GM12878 (cell line): ENCODE data around the gene NXN. TPM values are rescaled to one million over a fixed set of nuclear protein-coding genes. Genes with fewer than 3 reads are reported as not detected.

Source experiments
- ATAC-seq: fragments of 200-7000 bp; cut with Tn5 transposase; 3 replicates; pipeline ENCODE4 v1.9.1; 2020; ENCODE audit warnings: mild to moderate bottlenecking, moderate library complexity
- BruUV-seq: library from RNA; stranded (reverse); fragments of 400-500 nt; replicated peaks from 2 replicates; lab custom pipeline; 2021; lab: Mats Ljungman, UMichigan
- CTCF ChIA-PET: fragments of 300-600 bp; sonication (Branson Sonifier 250); formaldehyde crosslinking; extraction: SDS; loops from one replicate; lab custom pipeline; 2021; ENCODE audit warnings: inconsistent platforms; lab: Yijun Ruan, JAX
- POLR2A ChIA-PET: fragments of 350-600 bp; formaldehyde crosslinking; extraction: SDS; loops from one replicate; lab custom pipeline; 2021; ENCODE audit warnings: inconsistent platforms; lab: Charles Lee
- RAD21 ChIA-PET: fragments of 300-600 bp; sonication (Branson Sonifier 250); formaldehyde crosslinking; loops from one replicate; lab custom pipeline; 2023; ENCODE audit warnings: antibody characterized with exemption; ENCODE audit not compliant: unreplicated experiment; lab: Charles Lee
- SMC1A ChIA-PET: fragments of 300-600 bp; sonication (Branson Sonifier 250); formaldehyde crosslinking; loops from one replicate; lab custom pipeline; 2023; ENCODE audit not compliant: unreplicated experiment, uncharacterized antibody; lab: Charles Lee
- DNase-seq: peaks from one replicate; pipeline ENCODE4 v3.0.0-alpha.2; 2011; ENCODE audit warnings: low read depth, low spot score
- FAIRE-seq: peaks from 3 replicates; lab custom pipeline; 2011; peaks lifted over from hg19 to GRCh38; lab: Jason Lieb, UNC
- H2AFZ ChIP-seq: 2 replicates; pipeline ENCODE4 v1.6.0; 2011; ENCODE audit warnings: low read depth, low read length, control low read depth; ENCODE audit not compliant: control insufficient read depth
- H3K27ac ChIP-seq: 2 replicates; pipeline ENCODE4 v1.5.1; 2011; ENCODE audit warnings: control low read depth; ENCODE audit not compliant: control insufficient read depth, insufficient read depth
- H3K27me3 ChIP-seq, 2 experiments: replicated peaks in 1 of 2; 2 replicates each; pipeline versions ENCODE4 v1.6.0 to v1.6.1; 2011; ENCODE audit warnings: low read length in 1 of 2; ENCODE audit not compliant: control insufficient read depth in 2 of 2, insufficient read depth in 2 of 2
- H3K36me3 ChIP-seq, 2 experiments: 2 replicates each; pipeline ENCODE4 v1.5.1; 2011; ENCODE audit warnings: low read length in 1 of 2; ENCODE audit not compliant: control insufficient read depth in 2 of 2, insufficient read depth in 2 of 2
- H3K4me1 ChIP-seq: 2 replicates; pipeline ENCODE4 v1.6.1; 2011; ENCODE audit warnings: mild to moderate bottlenecking, low read length, moderate library complexity, mixed read lengths; ENCODE audit not compliant: control insufficient read depth, insufficient read depth
- H3K4me2 ChIP-seq: 2 replicates; pipeline ENCODE4 v1.6.0; 2011; ENCODE audit warnings: control low read depth; ENCODE audit not compliant: control insufficient read depth, insufficient read depth
- H3K4me3 ChIP-seq: fragments of 200-600 bp; sonication (generic); 2 replicates; pipeline ENCODE4 v1.5.1; 2016
- H3K79me2 ChIP-seq: 2 replicates; pipeline ENCODE4 v1.6.0; 2011; ENCODE audit warnings: low read length; ENCODE audit not compliant: control insufficient read depth, insufficient read depth
- H3K9ac ChIP-seq: 2 replicates; pipeline ENCODE4 v1.8.0; 2011; ENCODE audit warnings: low read length, control low read depth, mixed read lengths; ENCODE audit not compliant: control insufficient read depth, insufficient read depth
- H3K9me3 ChIP-seq: replicated peaks from 3 replicates; pipeline ENCODE4 v1.5.1; 2011; ENCODE audit warnings: mild to moderate bottlenecking, low read length; ENCODE audit not compliant: control insufficient read depth, insufficient read depth
- H4K20me1 ChIP-seq: 2 replicates; pipeline ENCODE4 v1.6.0; 2011; ENCODE audit not compliant: control insufficient read depth, insufficient read depth
- EED ChIP-seq: sonication (generic); IDR thresholded peaks from 2 replicates; pipeline ENCODE4 v1.6.1; 2016; ENCODE audit warnings: antibody characterized with exemption, low read depth
- EGR1 ChIP-seq, 2 experiments: IDR thresholded peaks; 1 replicate in 1 of 2; 2 replicates in 1 of 2; pipeline ENCODE4 v1.6.1; 2011 to 2012; ENCODE audit warnings: low read depth in 2 of 2, low read length in 2 of 2, borderline replicate concordance in 1 of 2, mild to moderate bottlenecking in 1 of 2, moderate library complexity in 1 of 2
- FOXK2 ChIP-seq: fragments of 450-650 bp; IDR thresholded peaks from 2 replicates; pipeline ENCODE4 v1.6.1; 2017; ENCODE audit warnings: mild to moderate bottlenecking, moderate library complexity
- HCFC1 ChIP-seq: fragments of 150-350 bp; IDR thresholded peaks from 2 replicates; pipeline ENCODE4 v1.6.1; 2014; ENCODE audit warnings: low read length
- HDAC2 ChIP-seq: fragments of 200-600 bp; sonication (generic); IDR thresholded peaks from 2 replicates; pipeline ENCODE4 v1.6.1; 2017
- NFIC ChIP-seq: IDR thresholded peaks from 2 replicates; pipeline ENCODE4 v1.6.1; 2012; ENCODE audit warnings: low read depth, mild to moderate bottlenecking, inconsistent platforms, low read length, moderate library complexity
- NR2C1 ChIP-seq: fragments of 450-650 bp; IDR thresholded peaks from 2 replicates; pipeline ENCODE4 v1.6.1; 2017; ENCODE audit warnings: antibody characterized with exemption, mild to moderate bottlenecking, moderate library complexity
- RAD21 ChIP-seq: IDR thresholded peaks from 2 replicates; pipeline ENCODE4 v1.6.1; 2011; ENCODE audit warnings: mild to moderate bottlenecking, low read depth, low read length, moderate library complexity; ENCODE audit not compliant: insufficient read depth
- RFX5 ChIP-seq: IDR thresholded peaks from 2 replicates; pipeline ENCODE4 v1.6.1; 2011; ENCODE audit warnings: low read depth, low read length, improper control_type of control experiment
- SIN3A ChIP-seq: IDR thresholded peaks from 2 replicates; pipeline ENCODE4 v1.6.1; 2012; ENCODE audit warnings: low read depth, low read length, improper control_type of control experiment
- TCF12 ChIP-seq: IDR thresholded peaks from 2 replicates; pipeline ENCODE4 v1.6.1; 2011; ENCODE audit warnings: low read depth, mild to moderate bottlenecking, low read length
- ZNF24 ChIP-seq: fragments of 450-650 bp; IDR thresholded peaks from 2 replicates; pipeline ENCODE4 v1.6.1; 2017; ENCODE audit warnings: antibody characterized with exemption, mild to moderate bottlenecking
- WGBS: methylation state at CpG from one replicate; pipeline ENCODE4 v1.1.6; 2016; ENCODE audit warnings: low lambda C conversion rate; ENCODE audit not compliant: insufficient replicate concordance, insufficient coverage; ENCODE audit errors: missing lambda C conversion rate; 5-methylcytosine and 5-hydroxymethylcytosine counted together
- in situ Hi-C: fragments of 300-500 bp; cut with MboI; formaldehyde crosslinking; loops from 9 replicates; pipeline ENCODE4 v1.14.3; 2018; ENCODE audit warnings: mixed read lengths
- intact Hi-C: fragments of 100-400 bp; cut with micrococcal nuclease; formaldehyde crosslinking; loops from one replicate; pipeline ENCODE4 v1.14.2; 2022; ENCODE audit not compliant: unreplicated experiment
- polyA plus RNA-seq, 11 experiments: library from polyadenylated mRNA; depleted of rRNA in 4 of 11; unstranded in 6 of 11; stranded (reverse) in 5 of 11; fragments of >200 nt; fragmentation: Nextera tagmentation in 4 of 11; fragmentation: Illumina TruSeq in 1 of 11; extraction: Ambion mirVana in 4 of 11; extraction: Trizol in 1 of 11; gene quantifications; 1 replicate in 1 of 11; 2 replicates in 10 of 11; pipeline versions ENCODE4 v1.2.1 to v1.2.3, GENCODE V29; 2011 to 2016; ENCODE audit warnings: inconsistent platforms in 2 of 11, missing spikeins in 2 of 11, low read depth in 1 of 11
- total RNA-seq, 4 experiments: library from RNA; depleted of rRNA in 3 of 4; stranded (reverse); fragments of >200 nt in 3 of 4; fragmentation: Illumina TruSeq in 1 of 4; extraction: Trizol in 1 of 4; gene quantifications; 2 replicates each; pipeline versions ENCODE4 v1.2.1 to v1.2.3, GENCODE V29; 2013 to 2021
- TF ChIP-seq, protein P1 (sequence below): fragments of 450-650 bp; IDR thresholded peaks from 2 replicates; pipeline ENCODE4 v1.6.1; 2016; ENCODE audit warnings: mild to moderate bottlenecking
- TF ChIP-seq, protein P2 (sequence below): fragments of 450-650 bp; IDR thresholded peaks from 2 replicates; pipeline ENCODE4 v1.6.1; 2017; ENCODE audit warnings: low read depth, mild to moderate bottlenecking, moderate library complexity
- TF ChIP-seq, protein P3 (sequence below): fragments of 450-650 bp; IDR thresholded peaks from 2 replicates; pipeline ENCODE4 v1.6.1; 2017; ENCODE audit warnings: borderline replicate concordance

The NXN gene
- total and polyA plus RNA-seq, 10 of the 15 experiments (the other 5 are each of a cell fraction or from before 2014, with no cell fraction given) = 0.04 to 1.2 (median 0.30) TPM

DNA sequence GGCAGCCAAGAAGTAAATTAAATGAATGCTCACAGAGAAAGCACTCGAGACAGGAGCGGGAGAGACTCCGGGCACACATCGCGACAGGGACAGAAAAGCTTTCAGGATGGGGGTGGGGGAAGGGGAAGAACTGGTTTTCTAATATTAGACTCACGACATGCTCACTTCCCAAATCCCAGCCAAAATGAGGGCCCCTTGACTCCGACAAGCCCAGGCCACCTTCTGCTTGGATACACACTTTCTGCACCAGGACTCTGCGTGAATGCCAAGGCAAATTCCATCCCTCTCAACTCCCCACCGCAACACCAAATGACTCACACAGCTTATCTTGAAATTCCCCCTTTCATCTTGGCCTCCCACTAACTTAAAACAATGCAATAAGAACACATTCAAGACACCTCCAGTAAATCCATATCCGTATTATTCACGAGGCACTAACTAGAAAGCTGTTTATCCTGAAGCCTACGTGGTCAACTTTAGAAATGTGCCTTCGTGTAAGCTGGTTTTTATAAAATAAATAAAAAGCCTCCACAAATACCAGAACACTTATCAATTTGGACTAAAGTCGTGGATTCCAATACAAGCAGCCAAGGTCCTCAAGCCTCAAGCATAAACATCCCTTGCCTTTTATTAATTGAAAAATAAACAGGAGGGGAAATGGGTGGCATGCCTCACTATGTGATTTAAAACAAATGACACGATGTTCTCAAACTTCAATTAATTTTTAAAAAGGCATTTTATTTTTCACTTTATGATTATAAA, 46.1 kb downstream of the NXN start:
- Histone ChIP-seq H4K20me1 (no peaks in the 10 kb centered on the region), H3K27me3 (0 out of 4 replicates have a peak, but pooled peaks cover 0 to 2% of the 10 kb centered on the region in 2 experiments), H3K4me2 (no peak overlapping the region)

More for the DNA sequence above, 46.1 kb downstream of the NXN start:
- Histone ChIP-seq H3K27ac (no peak overlapping the region), H3K4me3 (no peak overlapping the region), H3K4me1 (no peaks in the 10 kb centered on the region), H3K9ac (no peak overlapping the region), H3K9me3 (no peaks in the 10 kb centered on the region), H3K36me3 (no peaks in the 10 kb centered on the region), H3K79me2 (no peaks in the 10 kb centered on the region), H2AFZ (no peak overlapping the region)
- ChIA-PET RAD21 (no interaction called here), SMC1A (no interaction called here), CTCF (no interaction called here), POLR2A (no interaction called here)
- intact Hi-C loops = no loop called here
- no TSS peak for BruUV-seq
- WGBS = 42% methylated on average over 15 of the region's 15 CpGs
- no peak for FAIRE-seq
- DNase-seq = no peak
- in situ Hi-C loops = no loop called here
- ATAC-seq = no peak
- no peak for TF ChIP-seq EED
- TF ChIP-seq, protein P1, sequence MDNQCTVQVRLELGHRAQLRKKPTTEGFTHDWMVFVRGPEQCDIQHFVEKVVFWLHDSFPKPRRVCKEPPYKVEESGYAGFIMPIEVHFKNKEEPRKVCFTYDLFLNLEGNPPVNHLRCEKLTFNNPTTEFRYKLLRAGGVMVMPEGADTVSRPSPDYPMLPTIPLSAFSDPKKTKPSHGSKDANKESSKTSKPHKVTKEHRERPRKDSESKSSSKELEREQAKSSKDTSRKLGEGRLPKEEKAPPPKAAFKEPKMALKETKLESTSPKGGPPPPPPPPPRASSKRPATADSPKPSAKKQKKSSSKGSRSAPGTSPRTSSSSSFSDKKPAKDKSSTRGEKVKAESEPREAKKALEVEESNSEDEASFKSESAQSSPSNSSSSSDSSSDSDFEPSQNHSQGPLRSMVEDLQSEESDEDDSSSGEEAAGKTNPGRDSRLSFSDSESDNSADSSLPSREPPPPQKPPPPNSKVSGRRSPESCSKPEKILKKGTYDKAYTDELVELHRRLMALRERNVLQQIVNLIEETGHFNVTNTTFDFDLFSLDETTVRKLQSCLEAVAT = no peak
- no peak for TF ChIP-seq NR2C1
- no peak for TF ChIP-seq ZNF24
- TF ChIP-seq, protein P2, sequence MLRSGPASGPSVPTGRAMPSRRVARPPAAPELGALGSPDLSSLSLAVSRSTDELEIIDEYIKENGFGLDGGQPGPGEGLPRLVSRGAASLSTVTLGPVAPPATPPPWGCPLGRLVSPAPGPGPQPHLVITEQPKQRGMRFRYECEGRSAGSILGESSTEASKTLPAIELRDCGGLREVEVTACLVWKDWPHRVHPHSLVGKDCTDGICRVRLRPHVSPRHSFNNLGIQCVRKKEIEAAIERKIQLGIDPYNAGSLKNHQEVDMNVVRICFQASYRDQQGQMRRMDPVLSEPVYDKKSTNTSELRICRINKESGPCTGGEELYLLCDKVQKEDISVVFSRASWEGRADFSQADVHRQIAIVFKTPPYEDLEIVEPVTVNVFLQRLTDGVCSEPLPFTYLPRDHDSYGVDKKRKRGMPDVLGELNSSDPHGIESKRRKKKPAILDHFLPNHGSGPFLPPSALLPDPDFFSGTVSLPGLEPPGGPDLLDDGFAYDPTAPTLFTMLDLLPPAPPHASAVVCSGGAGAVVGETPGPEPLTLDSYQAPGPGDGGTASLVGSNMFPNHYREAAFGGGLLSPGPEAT = no peak
- TF ChIP-seq FOXK2 = no peak
- no peak for TF ChIP-seq HDAC2
- no peak for TF ChIP-seq EGR1 (IDR thresholded peaks at IDR 0.05; ENCODE audit: borderline replicate concordance in 1 of 2, low read depth in 2 of 2, low read length in 2 of 2)
- TF ChIP-seq RFX5 = no peak
- no peak for TF ChIP-seq RAD21
- no peak for TF ChIP-seq SIN3A
- TF ChIP-seq HCFC1 = no peak
- TF ChIP-seq TCF12 = no peak
- TF ChIP-seq, protein P3, sequence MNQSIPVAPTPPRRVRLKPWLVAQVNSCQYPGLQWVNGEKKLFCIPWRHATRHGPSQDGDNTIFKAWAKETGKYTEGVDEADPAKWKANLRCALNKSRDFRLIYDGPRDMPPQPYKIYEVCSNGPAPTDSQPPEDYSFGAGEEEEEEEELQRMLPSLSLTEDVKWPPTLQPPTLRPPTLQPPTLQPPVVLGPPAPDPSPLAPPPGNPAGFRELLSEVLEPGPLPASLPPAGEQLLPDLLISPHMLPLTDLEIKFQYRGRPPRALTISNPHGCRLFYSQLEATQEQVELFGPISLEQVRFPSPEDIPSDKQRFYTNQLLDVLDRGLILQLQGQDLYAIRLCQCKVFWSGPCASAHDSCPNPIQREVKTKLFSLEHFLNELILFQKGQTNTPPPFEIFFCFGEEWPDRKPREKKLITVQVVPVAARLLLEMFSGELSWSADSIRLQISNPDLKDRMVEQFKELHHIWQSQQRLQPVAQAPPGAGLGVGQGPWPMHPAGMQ = no peak
- TF ChIP-seq NFIC = no peak
